Measurements from ENCODE around the gene RARB. TPM values are rescaled to one million over a fixed set of nuclear protein-coding genes. Genes with fewer than 3 reads are reported as not detected.

RARB gene
- total and polyA plus RNA-seq, 2 donors (not counting 1 experiment from before 2014, with no cell fraction given), result 9.4 to 13.3 TPM

DNA sequence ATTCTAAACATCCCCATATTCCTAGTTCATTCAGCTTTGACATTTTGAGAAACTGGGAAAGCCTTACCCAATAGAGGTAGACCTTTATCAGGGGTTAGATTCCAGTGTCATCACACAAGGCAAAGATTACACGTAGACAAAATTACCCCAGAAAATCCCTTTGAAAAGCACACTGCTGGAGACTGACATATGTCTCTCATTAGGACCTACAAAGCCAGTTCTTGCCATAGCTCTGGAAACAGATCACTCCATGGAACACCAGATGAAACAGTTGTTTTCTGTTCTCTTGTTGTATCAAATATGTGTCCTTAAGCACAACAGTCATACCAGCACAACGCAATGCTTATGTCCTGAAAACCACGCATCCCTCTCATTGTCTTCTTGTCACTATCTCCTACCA is 44.7 kb downstream of the RARB start:
- TF ChIP-seq, protein P1, sequence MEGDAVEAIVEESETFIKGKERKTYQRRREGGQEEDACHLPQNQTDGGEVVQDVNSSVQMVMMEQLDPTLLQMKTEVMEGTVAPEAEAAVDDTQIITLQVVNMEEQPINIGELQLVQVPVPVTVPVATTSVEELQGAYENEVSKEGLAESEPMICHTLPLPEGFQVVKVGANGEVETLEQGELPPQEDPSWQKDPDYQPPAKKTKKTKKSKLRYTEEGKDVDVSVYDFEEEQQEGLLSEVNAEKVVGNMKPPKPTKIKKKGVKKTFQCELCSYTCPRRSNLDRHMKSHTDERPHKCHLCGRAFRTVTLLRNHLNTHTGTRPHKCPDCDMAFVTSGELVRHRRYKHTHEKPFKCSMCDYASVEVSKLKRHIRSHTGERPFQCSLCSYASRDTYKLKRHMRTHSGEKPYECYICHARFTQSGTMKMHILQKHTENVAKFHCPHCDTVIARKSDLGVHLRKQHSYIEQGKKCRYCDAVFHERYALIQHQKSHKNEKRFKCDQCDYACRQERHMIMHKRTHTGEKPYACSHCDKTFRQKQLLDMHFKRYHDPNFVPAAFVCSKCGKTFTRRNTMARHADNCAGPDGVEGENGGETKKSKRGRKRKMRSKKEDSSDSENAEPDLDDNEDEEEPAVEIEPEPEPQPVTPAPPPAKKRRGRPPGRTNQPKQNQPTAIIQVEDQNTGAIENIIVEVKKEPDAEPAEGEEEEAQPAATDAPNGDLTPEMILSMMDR (conservative IDR thresholded peaks at IDR 0.05 in 1 of 2, IDR thresholded peaks at IDR 0.05 in 1 of 2; ENCODE audit: low read depth in 1 of 2, low read length in 2 of 2), result no peak
- no peak for TF ChIP-seq EZH2 (IDR thresholded peaks at IDR 0.05; ENCODE audit: low read length, missing control alignments)
- Histone ChIP-seq H3K79me2 (ENCODE audit: control insufficient read depth, insufficient read depth, low read length) (no peaks in the 10 kb centered on the region), H3K4me2 (ENCODE audit: extremely low read depth, insufficient read depth, low read length) (no peak overlapping the region), H3K9me3 (ENCODE audit: control insufficient read depth, insufficient read depth, low read depth, low read length) (no peaks in the 10 kb centered on the region), H3K27ac (ENCODE audit: insufficient read depth, low read length) (no peak overlapping the region), H3K4me1 (ENCODE audit: control insufficient read depth, extremely low read depth, insufficient read depth, low read length) (peaks cover 18% of the 10 kb centered on the region), H3K36me3 (ENCODE audit: control insufficient read depth, insufficient read depth, low read length) (no peaks in the 10 kb centered on the region), H4K20me1 (ENCODE audit: control insufficient read depth, extremely low read depth, insufficient read depth, low read length) (no peaks in the 10 kb centered on the region), H3K27me3 (ENCODE audit: control insufficient read depth, insufficient read depth, low read length) (no peaks in the 10 kb centered on the region), H3K9ac (ENCODE audit: insufficient read depth, low read length) (no peak overlapping the region), H2AFZ (ENCODE audit: low read length) (no peak overlapping the region), H3K4me3 (replicated peaks in 1 of 4; ENCODE audit: control extremely low read depth in 1 of 4, insufficient read depth in 1 of 4, low read depth in 3 of 4, low read length in 4 of 4) (no peak overlapping the region)
- DNase-seq (ENCODE audit: low read depth in 2 of 2), result no peak

DNA sequence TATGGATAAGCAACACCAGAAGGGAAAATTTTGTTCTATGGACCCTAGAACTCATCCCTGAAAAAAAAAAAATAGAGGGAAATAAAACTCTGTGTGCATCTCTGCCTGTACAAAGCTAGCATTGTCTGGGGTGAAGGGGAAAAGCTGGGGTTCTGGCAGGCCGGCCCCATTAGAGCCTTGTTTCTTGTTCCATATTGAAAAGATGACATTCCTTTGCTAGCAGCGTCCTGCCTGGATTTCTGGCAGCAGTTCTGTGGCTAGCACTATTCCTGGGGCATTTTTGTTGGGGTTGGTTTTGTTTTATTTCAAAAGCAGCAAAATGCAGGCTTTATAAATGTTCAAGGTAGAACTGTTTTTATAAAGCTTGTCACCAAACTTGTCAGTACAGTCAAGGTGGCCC is 45.2 kb downstream of the RARB start:
- no peak for TF ChIP-seq EZH2 (IDR thresholded peaks at IDR 0.05; ENCODE audit: low read length, missing control alignments)
- TF ChIP-seq, protein P1 (conservative IDR thresholded peaks at IDR 0.05 in 1 of 2, IDR thresholded peaks at IDR 0.05 in 1 of 2; ENCODE audit: low read depth in 1 of 2, low read length in 2 of 2), result no peak
- Histone ChIP-seq H4K20me1 (ENCODE audit: control insufficient read depth, extremely low read depth, insufficient read depth, low read length) (no peaks in the 10 kb centered on the region), H3K9ac (ENCODE audit: insufficient read depth, low read length) (no peak overlapping the region), H2AFZ (ENCODE audit: low read length) (no peak overlapping the region), H3K9me3 (ENCODE audit: control insufficient read depth, insufficient read depth, low read depth, low read length) (no peaks in the 10 kb centered on the region), H3K4me2 (ENCODE audit: extremely low read depth, insufficient read depth, low read length) (no peak overlapping the region), H3K4me3 (replicated peaks in 1 of 4; ENCODE audit: control extremely low read depth in 1 of 4, insufficient read depth in 1 of 4, low read depth in 3 of 4, low read length in 4 of 4) (no peak overlapping the region), H3K27ac (ENCODE audit: insufficient read depth, low read length) (no peak overlapping the region), H3K4me1 (ENCODE audit: control insufficient read depth, extremely low read depth, insufficient read depth, low read length) (peaks cover 18% of the 10 kb centered on the region), H3K27me3 (ENCODE audit: control insufficient read depth, insufficient read depth, low read length) (no peaks in the 10 kb centered on the region), H3K36me3 (ENCODE audit: control insufficient read depth, insufficient read depth, low read length) (no peaks in the 10 kb centered on the region), H3K79me2 (ENCODE audit: control insufficient read depth, insufficient read depth, low read length) (no peaks in the 10 kb centered on the region)
- DNase-seq (ENCODE audit: low read depth in 2 of 2), result no peak

DNA sequence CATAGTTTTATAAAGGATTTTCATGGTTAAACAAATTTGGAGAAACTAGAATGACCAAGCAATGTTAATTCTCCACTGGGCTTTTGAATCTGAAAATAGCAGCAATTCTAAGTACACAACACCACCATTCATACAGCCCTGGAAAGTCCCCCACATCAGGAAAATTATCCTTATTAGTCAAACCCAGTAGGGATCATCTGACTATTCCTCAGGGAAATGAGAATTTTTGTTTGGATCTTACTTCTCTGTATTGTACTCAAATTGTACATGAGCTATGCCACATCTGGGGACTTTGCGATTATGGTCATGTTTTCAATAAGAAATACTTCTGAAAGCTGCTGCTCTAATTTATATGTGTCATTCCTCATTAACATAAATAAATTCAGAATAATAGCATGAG is 46.0 kb downstream of the RARB start:
- Histone ChIP-seq H3K4me3 (replicated peaks in 1 of 4; ENCODE audit: control extremely low read depth in 1 of 4, insufficient read depth in 1 of 4, low read depth in 3 of 4, low read length in 4 of 4) (no peak overlapping the region), H4K20me1 (ENCODE audit: control insufficient read depth, extremely low read depth, insufficient read depth, low read length) (no peaks in the 10 kb centered on the region), H3K36me3 (ENCODE audit: control insufficient read depth, insufficient read depth, low read length) (no peaks in the 10 kb centered on the region), H3K4me1 (ENCODE audit: control insufficient read depth, extremely low read depth, insufficient read depth, low read length) (peaks cover 13% of the 10 kb centered on the region), H3K27me3 (ENCODE audit: control insufficient read depth, insufficient read depth, low read length) (no peaks in the 10 kb centered on the region), H3K79me2 (ENCODE audit: control insufficient read depth, insufficient read depth, low read length) (no peaks in the 10 kb centered on the region), H3K27ac (ENCODE audit: insufficient read depth, low read length) (no peak overlapping the region), H3K9ac (ENCODE audit: insufficient read depth, low read length) (no peak overlapping the region), H3K4me2 (ENCODE audit: extremely low read depth, insufficient read depth, low read length) (no peak overlapping the region), H3K9me3 (ENCODE audit: control insufficient read depth, insufficient read depth, low read depth, low read length) (no peaks in the 10 kb centered on the region), H2AFZ (ENCODE audit: low read length) (no peak overlapping the region)
- DNase-seq (ENCODE audit: low read depth in 2 of 2), result no peak
- TF ChIP-seq EZH2 (IDR thresholded peaks at IDR 0.05; ENCODE audit: low read length, missing control alignments), result no peak
- TF ChIP-seq, protein P1 (conservative IDR thresholded peaks at IDR 0.05 in 1 of 2, IDR thresholded peaks at IDR 0.05 in 1 of 2; ENCODE audit: low read depth in 1 of 2, low read length in 2 of 2), result no peak

All from fibroblast of lung (primary cell).